Stimulated activated CD8-positive, alpha-beta memory T cell treated with anti-CD3 and anti-CD28 coated beads, Interleukin-12 subunit alpha, Interleukin-12 subunit beta, amount 100 ng/mL, for 4 hours (primary cell): Measurements from ENCODE around the gene SUMO3.

ENCODE experiments used
- DNase-seq: peaks from one replicate; pipeline ENCODE4 v3.0.0-alpha.2; 2020; ENCODE audit warnings: low read depth

SUMO3 gene

GRCh38 chr21:44828362-44829056 is 10.6 kb upstream of the SUMO3 start:
- no peak for DNase-seq

DNA sequence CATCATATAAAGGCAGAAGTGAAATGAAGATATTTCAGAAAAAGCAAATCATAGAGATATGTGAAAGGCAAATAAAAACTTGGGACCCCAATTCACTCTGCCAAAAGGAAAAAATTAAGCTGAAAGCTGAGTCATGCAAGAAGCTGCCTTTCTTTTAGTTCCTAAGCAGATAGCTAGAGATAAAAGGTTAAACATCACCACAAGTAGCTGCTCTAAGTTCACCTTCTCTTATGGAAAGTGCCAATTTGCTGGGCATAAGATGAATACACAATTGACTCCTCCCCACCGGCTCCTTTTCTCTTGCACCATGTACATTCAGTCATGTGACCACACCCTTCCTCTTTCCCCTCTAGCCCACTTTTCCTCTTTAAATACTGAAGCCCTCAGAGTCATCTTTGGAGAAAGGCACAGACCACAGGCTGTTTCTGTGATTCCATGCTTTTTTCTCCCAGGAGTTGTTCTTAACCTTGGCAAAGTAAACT is 5.4 kb upstream of the SUMO3 start:
- no peak for DNase-seq

- no peak for DNase-seq
Observed at GRCh38 chr21:44822484-44823178, 4.8 kb upstream of the SUMO3 start.

DNA sequence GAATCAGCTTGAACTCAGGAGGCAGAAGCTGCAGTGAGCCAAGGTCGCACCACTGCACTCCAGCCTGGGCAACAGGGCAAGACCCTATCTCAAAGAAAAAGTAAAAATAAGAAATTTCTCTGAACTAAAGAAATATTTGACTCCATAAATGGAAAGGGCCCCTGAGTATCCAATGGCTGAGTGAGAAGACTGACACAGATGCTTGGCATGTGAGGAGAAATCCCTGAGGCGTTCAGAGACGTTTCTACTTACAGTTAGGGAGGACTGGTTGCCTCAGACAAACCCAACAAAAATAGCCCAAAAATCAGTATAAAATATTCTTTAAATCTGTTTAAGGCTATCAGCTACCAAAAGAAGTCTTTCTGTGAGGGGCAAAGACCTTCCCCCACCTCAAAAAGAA is 3.0 kb upstream of the SUMO3 start:
- no peak for DNase-seq

DNA sequence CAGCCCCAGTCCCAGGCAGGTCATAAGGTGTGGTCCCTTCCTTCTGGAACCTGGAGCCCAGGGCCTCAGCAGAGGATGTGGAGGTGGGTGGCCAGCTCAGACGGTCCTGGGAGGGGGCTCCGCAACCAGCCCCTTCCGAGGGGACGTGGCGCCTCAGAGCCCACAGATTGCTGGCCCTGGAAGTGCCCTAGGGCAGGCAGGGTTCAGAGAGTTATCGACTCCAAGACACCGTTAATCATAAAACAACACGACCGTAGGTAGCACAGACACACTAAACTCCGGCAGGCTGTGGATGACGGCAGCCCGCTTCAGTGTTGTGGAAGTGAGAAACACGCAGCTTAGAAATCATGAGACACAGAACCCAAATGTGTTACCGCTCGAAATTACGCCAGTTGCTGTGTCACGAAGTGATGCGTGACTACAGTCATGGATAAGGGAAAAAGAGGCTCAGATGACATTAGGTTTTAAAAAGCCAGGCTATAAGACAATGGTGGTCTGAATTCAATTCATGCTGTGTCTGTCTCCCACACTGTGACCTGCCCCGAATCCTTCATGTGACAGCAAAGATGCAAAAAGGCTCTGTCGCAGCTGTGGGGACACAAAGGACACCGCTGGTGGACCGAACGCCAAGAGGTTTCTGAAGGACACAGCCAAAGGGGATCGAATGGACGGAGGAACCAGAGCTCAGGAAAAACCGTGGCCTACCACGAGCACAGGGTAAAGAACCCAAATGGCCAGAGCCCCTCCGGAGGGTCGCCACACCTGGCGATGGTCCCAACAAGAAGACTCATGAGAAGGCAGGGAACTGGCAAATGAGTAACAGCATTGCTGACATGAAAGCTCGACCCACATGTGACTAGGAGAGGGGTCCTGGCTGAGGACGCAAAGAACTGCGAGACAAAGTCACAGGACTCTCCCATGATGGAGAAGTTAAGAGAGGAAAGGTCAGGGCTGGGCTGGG is 1.7 kb upstream of the SUMO3 start:
- DNase-seq = no peak

DNA sequence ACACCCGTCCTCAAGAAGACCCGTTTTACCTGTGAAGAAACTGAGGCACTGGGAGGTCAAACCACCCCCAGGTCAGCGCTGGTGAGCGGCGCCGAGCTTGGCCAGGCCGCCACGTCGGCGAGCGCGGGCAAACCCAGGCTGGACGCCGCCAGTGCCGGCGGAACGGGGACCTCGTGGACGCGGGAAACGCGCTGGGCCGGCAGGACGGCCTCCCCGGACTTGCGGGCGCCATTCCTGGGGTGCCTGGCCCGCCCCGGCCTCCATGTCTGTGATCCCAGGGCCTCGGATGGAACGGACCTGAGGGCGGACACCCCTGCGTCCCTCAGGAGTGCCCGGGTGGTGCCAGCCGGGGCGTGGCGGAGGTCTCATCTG is 764 bp upstream of the SUMO3 start:
- DNase-seq = no peak

- peak; percentile 87 for DNase-seq
Observed at GRCh38 chr21:44817506-44817880, 369 bp downstream of the SUMO3 start.

GRCh38 chr21:44816761-44817505 is 929 bp downstream of the SUMO3 start:
- no peak for DNase-seq

GRCh38 chr21:44815852-44816628 is 1.8 kb downstream of the SUMO3 start:
- no peak for DNase-seq

- DNase-seq = no peak
Observed at GRCh38 chr21:44815225-44815624, 2.6 kb downstream of the SUMO3 start.

DNA sequence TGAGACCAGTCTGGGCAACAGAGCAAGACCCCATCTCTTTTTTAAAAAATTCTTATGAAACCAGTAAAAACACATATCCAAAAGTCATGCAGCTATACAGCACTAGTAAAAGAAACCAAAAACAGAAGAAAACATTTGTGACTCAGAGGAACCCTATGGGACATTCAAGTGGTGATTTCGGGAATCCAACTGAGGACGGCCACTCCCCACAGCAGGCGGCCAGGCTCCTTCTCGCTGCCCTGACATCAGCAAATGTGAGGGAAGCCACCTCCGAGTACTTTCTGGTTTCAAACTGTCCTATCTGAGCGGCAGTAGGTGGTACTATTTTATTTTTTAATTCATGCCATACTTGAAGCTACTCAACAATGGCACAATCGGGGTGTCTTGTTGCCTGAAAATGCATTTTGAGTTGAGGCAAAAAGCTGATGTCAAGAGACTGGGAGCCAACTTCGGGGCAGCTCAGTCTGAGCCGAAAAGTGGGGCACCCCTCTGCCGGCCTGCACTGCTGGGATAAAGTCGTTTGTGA is 3.3 kb downstream of the SUMO3 start:
- no peak for DNase-seq

DNA sequence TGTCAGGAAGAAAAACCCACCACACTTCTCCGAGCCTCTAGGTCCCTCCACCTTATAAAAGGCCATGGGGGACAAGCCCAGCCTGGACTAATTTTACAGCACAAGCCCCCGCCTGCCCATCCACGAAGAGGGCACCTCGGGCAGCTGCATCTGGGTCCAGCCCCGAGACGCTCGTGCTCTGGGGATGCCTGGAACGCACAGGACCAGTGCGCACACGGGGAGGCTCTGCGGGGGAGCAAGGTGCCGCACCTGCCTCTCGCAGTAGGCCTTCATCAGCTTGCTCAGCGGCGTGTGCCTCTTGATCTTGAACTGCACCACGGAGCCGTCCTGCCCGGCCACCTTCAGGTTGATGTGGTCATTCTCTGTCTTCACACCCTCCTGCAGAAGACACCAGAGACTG is 4.1 kb downstream of the SUMO3 start:
- no peak for DNase-seq

GRCh38 chr21:44813149-44813548 is 4.7 kb downstream of the SUMO3 start:
- DNase-seq = no peak

- DNase-seq = no peak
Observed at GRCh38 chr21:44812640-44813039, 5.2 kb downstream of the SUMO3 start.

DNA sequence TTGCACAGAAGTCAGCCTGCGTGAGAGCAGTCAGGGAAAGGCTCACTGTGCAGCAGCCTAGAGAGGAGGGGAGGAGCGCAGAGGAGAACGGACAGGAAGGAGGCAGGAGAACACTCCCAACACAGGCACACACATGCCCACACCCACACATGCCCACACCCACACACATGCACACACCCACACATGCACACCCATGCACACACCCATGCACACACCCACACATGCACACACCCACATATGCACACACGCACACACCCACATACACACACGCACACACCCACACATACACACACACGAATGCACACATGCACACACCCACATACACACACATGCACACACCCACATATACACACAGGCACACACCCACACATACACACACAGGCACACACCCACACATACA is 7.1 kb downstream of the SUMO3 start:
- DNase-seq = no peak

GRCh38 chr21:44805859-44806258 is 12.0 kb downstream of the SUMO3 start:
- no peak for DNase-seq

GRCh38 chr21:44805226-44805625 is 12.6 kb downstream of the SUMO3 start:
- no peak for DNase-seq

- DNase-seq = no peak
Observed at GRCh38 chr21:44804762-44805161, 13.1 kb downstream of the SUMO3 start.

- no peak for DNase-seq
Observed at GRCh38 chr21:44803651-44804050, 14.2 kb downstream of the SUMO3 start.

DNA sequence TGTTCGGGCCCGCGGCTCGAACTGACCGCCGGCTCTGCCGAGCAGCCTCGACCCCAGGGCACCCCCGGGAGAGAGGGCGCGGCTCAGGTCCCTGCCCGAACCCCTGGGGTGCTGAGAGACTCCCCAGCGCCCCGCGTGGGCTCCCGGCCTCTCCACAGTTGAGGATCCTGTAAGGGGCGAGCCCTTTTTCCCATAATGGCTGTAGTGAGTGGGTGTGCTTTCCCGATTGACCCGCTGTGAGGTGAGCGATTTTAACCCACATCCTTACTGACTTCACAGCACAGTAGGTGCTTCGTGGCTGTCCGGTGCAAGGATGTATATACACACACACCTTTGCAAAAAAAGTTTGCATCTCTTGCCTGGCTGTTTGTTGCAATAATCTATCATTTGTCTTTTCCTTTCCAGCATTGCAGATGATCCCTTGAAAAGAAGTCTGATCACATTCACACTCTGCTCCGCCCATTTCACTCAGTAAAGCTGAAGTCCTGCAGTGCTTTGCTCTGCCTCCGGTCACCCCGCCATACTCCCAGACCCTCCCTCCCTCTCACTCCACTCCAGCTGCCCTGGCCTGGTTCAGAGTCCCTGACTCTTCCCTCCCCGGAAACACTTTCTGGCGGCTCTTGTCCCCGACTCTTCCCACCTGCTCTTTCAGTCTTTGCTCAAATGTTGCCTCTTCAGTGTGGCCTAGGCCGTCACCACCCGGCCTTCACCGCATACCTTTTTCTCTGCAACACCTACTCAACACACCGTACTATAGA is 15.3 kb downstream of the SUMO3 start:
- no peak for DNase-seq
